ENCODE data around the gene ASAH2.

- TF ChIP-seq CTCF (IDR thresholded peaks at IDR 0.05): no peak
- TF ChIP-seq EP300 (IDR thresholded peaks at IDR 0.05): no peak
Observed at GRCh38 chr10:50271564-50272250, 20.4 kb upstream of the ASAH2 start.
